Fibroblast of skin of right biceps (primary cell): ENCODE results near the gene PRICKLE1.

Experiments used
- DNase-seq: peaks from one replicate; pipeline ENCODE4 v3.0.0-alpha.2; 2013

The PRICKLE1 gene

GRCh38 chr12:42588524-42589464 is 752 bp downstream of the PRICKLE1 start:
- peak; percentile 30 for DNase-seq

DNA sequence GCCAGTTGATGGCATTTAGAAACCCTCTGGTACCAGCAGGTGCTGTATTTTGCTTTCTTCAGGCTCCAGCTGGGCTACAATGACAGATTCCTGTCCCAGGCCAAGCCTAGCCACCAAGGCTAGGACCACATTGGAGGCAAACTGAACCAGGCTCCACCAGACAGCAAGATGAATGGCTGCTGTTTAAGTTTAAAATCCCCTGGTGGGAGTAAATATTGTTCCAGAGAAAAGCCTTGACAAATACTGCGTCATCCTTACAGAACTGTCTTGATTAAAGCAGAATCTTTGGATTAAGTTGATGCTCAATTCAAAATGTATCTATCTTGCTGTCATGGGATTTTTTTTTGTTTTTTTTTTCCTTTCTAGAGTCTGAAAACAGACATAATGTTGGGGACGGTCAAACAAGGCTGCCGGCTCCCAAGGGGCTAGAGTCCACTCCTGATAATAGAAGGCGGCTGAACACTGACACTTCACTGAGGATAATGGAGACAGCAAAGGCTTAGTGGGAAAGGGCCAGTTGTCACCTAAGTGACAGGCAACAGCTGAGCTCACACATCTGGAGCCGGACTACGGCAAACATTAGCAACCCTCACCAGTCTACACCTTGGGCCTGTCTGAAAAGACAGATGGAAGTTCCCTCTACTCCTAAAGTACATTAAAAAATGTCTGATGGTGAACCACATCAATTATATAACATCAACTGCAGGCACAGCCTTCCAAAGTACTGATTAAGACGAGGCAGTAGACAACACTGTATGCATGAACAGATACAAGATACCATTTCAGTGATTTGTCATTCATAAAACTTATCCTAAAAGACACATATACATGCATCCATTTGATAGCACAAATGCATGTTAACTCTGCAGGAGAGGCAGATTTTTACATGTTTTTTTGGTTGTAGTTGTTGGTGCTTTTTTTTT is 1.7 kb downstream of the PRICKLE1 start:
- no peak for DNase-seq

DNA sequence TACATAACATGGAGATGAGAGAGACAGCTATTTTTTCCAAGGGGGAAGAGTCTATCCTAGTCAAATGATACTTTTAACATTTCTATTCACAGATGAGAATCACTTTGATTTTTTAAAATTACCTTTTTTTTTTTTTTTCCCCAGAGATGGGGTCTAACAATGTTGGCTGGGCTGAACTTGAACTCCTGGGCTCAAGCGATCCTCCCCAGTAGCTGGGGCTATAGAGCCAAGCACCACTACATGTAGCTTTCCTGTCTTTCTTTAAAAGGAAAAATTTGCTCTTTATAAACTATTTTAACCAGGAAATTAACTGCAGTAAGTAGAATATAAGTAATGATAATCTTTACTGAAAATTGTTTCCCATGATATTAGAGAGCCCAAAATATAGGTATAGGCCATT is 3.3 kb downstream of the PRICKLE1 start:
- no peak for DNase-seq

DNA sequence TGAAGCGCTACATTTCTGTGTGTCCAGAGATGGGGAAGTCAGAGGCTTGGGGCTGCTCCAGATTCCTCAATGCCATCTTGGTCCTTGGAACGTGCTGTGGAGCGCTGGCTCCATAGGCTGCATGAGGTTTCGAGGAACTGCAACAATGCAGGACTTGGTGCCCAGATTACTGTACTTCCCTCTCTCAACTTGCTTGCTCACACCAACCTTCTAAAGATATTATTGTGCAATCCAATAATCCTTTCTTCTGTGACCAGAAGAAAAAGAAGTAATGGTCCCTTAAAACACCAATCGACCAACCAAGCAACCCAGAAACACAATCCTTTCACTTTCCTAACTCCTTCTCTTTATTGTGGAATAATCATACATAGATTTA is 3.7 kb downstream of the PRICKLE1 start:
- DNase-seq: no peak

GRCh38 chr12:42585154-42585840 is 4.2 kb downstream of the PRICKLE1 start:
- DNase-seq: no peak

DNA sequence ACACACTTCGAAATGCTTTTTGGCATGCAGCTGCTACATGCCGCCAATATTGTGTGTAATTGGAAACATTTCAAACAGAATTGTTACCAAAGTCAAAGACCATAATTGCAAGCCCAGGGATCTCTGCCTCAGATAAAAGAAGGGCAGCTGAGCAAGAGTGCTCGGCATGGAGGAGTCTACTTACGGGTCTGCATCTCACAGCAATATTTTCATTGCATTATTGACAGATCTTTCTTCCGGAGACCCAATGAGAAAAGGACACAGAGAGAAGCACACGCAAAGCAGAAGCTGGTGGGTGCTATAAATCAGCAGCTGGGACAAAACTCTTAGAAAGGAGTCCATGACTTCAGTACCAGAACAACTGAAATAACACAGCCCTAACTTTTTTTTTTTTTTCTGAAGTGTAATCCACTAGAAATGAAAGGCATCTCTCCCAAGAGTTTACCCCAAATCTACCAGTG is 4.9 kb downstream of the PRICKLE1 start:
- DNase-seq: no peak

DNA sequence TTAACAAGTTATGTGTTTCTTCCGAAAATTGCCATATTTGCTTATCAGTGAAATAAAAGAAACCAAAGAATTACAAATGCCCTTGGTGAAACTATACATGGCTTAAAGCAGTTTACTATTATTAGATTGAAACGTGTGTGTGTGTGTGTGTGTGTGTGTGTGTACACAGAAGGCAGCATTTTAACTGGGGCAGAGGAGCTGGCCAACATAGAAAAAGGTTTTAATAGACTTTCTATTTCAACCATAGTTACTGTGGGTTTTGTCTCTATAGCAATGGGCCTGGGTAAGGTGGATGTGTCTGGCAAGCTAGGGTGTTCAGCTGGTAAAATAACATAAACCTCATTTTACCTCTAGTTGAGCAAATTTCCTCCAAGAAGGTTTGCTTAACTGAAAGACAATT is 6.5 kb downstream of the PRICKLE1 start:
- DNase-seq: no peak

DNA sequence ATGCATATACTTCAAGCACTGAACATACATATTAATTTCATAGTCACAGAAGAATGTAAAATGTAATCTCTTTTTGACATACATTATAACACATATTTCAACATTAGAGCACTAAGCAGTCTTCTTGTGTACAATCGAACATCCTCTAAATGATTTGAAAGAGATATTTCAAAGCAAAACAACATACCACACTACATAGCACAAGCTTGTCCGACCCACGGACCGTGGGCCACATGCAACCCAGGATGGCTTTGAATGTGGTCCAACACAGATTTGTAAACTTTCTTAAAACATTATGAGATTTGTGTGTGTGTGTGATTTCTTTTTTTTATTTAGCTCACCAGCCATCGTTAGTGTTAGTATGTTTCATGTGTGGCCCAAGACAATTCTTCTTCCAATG is 7.0 kb downstream of the PRICKLE1 start:
- DNase-seq: no peak

DNA sequence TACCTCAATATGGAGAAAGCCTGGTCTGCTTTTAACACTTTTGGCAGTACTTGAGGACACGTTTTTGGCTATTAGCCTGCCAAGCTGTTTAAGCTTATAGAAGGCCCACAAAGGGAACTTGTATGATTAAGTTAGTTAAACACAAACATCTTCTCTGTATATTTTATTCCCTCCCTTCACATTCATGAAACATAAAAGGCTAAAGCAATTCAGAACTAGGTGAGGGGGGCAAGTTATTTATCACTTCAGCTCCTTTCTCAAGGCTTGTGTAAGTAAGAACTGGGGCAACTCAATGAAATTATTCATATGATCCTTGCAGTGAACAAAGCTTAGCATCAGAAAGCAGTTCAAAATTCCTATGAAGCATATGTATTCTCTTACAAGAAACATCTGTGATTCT is 7.5 kb downstream of the PRICKLE1 start:
- DNase-seq: no peak

DNA sequence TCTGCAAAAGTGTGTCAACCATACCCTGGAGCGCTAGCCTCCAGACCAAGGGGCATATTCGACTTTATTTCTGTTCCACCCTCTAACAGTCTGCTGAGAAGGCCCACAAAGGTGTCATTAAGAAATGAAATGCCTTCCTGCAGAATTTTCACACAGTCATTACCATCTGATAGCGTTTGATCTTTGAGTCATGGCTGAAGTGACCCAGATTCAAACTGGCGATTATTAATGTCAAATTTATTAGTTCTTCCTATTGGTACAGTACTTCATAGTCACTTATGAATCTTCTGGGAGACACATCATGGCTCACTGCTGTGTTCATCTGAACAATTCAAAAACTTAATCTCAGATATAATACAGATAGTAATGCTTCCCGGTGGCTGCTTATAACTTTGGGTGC is 13.2 kb downstream of the PRICKLE1 start:
- DNase-seq: no peak

DNA sequence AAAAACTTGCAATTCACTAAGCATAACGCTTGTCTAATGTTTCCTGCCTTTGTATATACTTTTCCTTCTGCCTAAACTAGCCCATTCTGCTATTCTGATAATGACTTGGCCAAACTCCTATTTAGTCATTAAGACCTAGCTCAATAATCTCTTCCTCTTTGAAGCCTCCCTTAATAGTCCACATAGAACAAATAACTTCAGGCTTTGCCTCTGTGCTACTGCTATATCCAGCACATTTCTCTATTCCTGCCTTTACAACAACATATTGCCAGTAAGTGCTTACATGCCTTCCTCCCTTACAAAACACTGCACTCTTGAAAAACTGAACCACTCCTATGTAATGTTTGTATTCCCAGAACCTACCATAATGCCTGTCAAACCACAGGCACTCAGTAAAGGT is 13.8 kb downstream of the PRICKLE1 start:
- no peak for DNase-seq

GRCh38 chr12:42574851-42575266 is 14.7 kb downstream of the PRICKLE1 start:
- no peak for DNase-seq

GRCh38 chr12:42571327-42572009 is 18.1 kb downstream of the PRICKLE1 start:
- DNase-seq: no peak

GRCh38 chr12:42570076-42570475 is 19.5 kb downstream of the PRICKLE1 start:
- DNase-seq: no peak

- DNase-seq: peak; percentile 54
Measured at GRCh38 chr12:42568952-42569915, 20.3 kb downstream of the PRICKLE1 start.

DNA sequence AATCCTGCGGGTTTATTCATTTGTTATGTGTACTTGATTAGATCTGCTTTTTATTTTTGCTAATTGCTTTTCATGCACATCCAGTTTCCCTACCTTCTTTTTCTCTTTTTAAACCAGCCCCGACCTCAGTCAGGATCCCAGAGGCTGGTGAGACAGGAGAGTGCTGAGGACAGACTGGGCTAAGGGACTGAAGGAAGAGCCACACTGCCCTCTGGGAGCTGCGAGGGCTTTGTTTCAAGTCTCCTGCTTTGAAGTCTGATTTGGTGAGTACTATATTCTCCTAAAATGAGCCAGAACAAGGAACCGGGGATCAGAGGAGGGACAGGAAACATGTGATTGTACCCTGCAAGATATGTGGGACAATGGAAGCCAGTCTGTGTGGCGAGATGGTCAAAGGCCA is 23.9 kb downstream of the PRICKLE1 start:
- DNase-seq: no peak

DNA sequence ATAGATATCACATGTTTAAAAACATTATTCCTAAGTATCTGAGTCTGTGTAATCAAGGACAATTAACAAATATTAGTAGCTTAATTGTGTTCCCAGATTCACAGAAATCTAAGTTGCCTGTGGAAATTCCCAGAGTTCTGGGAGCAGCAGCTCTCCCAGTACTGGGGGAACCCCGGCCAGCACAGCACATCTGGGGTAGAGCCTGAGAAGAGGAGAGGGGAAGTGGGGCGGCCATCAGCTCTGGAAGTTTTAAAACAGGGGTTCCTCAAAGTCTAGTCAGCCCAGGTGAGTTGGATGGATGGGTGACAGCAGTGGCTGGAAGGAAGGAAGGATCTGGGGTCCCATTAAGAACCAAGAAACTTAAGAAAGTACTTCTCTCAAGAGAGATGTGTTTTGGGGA is 24.6 kb downstream of the PRICKLE1 start:
- no peak for DNase-seq

- DNase-seq: peak; percentile 69
Measured at GRCh38 chr12:42564556-42564955, 25.0 kb downstream of the PRICKLE1 start.

DNA sequence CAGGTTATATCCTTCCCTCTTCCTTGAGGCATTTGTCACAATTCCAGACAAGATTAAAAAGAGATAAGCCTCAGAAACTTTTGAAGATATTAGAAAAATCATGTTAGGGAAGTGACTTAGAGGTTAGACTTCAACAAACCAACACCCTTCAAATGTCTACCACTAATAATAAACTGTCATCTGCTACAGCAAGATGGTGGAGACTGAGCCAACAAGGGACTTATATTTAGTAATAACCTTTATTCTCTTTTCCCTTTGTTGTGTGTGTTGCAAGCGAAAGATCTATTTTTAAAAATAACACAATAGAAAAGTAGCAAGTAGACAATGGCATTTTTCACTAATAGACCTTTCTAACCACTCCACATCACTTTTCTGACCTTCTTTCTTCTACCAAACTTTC is 28.6 kb downstream of the PRICKLE1 start:
- DNase-seq: peak; percentile 14

DNA sequence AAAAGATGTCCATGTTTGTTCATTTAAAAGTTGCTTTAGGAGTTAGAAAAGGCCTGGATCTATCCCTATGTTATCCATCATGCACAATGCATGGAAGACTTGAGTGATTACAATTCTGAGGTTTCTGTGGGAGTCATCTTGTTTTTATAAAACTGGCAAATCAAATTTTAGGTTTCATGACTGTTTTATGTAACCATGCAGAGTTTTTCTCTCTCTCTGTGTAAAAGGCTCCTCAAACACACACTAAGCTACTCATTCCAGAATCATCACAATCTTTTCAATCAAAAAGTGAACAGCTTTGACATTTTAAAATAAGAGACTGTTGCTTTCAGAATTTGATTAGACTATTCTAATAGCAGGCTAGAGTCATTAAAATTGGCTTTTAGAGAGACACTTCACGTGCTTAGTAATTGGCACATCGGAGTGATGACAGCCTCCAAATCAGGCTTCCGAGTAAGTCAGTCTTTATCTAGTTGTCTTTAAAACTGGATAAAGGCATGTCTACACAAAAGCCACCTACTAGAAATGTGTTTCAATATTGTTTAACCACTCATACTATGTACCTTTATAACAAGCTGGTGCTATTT is 31.9 kb downstream of the PRICKLE1 start:
- no peak for DNase-seq

DNA sequence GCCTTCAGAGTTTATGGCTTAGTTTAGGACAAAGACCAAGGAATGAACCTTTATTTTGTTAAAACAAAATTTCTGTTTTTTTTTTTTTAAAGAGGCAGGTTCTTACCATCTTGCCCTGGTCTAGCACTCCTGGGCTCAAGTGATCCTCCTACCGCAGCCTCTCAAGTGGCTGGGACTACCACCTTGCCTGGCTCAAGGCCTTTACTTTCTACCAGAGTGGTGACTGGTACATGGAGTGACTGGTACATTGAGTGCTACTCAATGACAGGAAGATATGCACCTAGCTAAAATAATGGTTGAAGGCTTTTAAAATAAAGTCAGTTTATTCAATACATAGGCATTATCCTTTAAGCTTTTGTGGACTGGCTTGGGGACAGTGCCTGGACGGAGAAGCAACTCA is 32.6 kb downstream of the PRICKLE1 start:
- no peak for DNase-seq
